Measurements from ENCODE around the gene MAST3. TPM values are rescaled to one million over a fixed set of nuclear protein-coding genes. Genes with fewer than 3 reads are reported as not detected.

The MAST3 gene
- total and polyA plus RNA-seq, 2 of the 13 experiments (the other 11 are each of a cell fraction or from before 2014, with no cell fraction given): 4.1 to 4.6 TPM

GRCh38 chr19:18152817-18153555 lies 55.4 kb downstream of the MAST3 start, which contains the start of gene PIK3R2 (continued):
- no peak for TF ChIP-seq HNF1A (IDR thresholded peaks at IDR 0.05; ENCODE audit: low read depth)
- TF ChIP-seq HNF1A (CRISPR knock-in tag; IDR thresholded peaks at IDR 0.05; ENCODE audit: borderline replicate concordance): no peak; the same call in 1 of the 2 replicates
- no peak for TF ChIP-seq NFAT5 (CRISPR knock-in tag; IDR thresholded peaks at IDR 0.05)
- TF ChIP-seq KLF11 (CRISPR knock-in tag; IDR thresholded peaks at IDR 0.05): no peak
- no peak; the same call in none of the 2 replicates for TF ChIP-seq ZFX (CRISPR knock-in tag; IDR thresholded peaks at IDR 0.05; ENCODE audit: low read depth)
- TF ChIP-seq DR1 (CRISPR knock-in tag; IDR thresholded peaks at IDR 0.05): peak; percentile 59
- TF ChIP-seq ZBTB3 (CRISPR knock-in tag; IDR thresholded peaks at IDR 0.05; ENCODE audit: borderline replicate concordance, low read depth): no peak
- no peak for TF ChIP-seq ZNF777 (CRISPR knock-in tag; IDR thresholded peaks at IDR 0.05)
- TF ChIP-seq ATF7-NPFF (CRISPR knock-in tag; IDR thresholded peaks at IDR 0.05; ENCODE audit: low read depth): no peak; the same call in 1 of the 2 replicates
- TF ChIP-seq ZNF207 (IDR thresholded peaks at IDR 0.05; ENCODE audit: borderline replicate concordance): no peak
- TF ChIP-seq THAP7 (CRISPR knock-in tag; IDR thresholded peaks at IDR 0.05): no peak
- TF ChIP-seq KDM4B (CRISPR knock-in tag; IDR thresholded peaks at IDR 0.05): no peak; the same call in 1 of the 2 replicates
- TF ChIP-seq TBP (CRISPR knock-in tag; IDR thresholded peaks at IDR 0.05): no peak
- no peak for TF ChIP-seq SIX1 (CRISPR knock-in tag; IDR thresholded peaks at IDR 0.05; ENCODE audit: borderline replicate concordance)
- TF ChIP-seq SNAPC5 (CRISPR knock-in tag; IDR thresholded peaks at IDR 0.05; ENCODE audit: borderline replicate concordance): no peak
- TF ChIP-seq RBM22 (optimal IDR thresholded peaks at IDR 0.05; ENCODE audit: low read length): no peak
- peak; percentile 4; the same call in 1 of the 2 replicates for TF ChIP-seq GMEB1 (CRISPR knock-in tag; IDR thresholded peaks at IDR 0.05; ENCODE audit: borderline replicate concordance)

Data from HepG2 (cell line).